B cell (primary cell): ENCODE measurements around the gene TRANK1.

ENCODE experiments used
- EZH2 ChIP-seq: IDR thresholded peaks from 2 replicates; pipeline ENCODE4 v1.6.1; 2012; ENCODE audit warnings: borderline replicate concordance, low read depth, mild to moderate bottlenecking, moderate library complexity, low read length; ENCODE audit not compliant: insufficient read depth, poor library complexity, severe bottlenecking
- TF ChIP-seq, protein P1 (sequence below): fragments of 200-600 bp; IDR thresholded peaks from one replicate; pipeline ENCODE4 v1.8.0; 2022; ENCODE audit warnings: antibody characterized with exemption, mild to moderate bottlenecking

DNA sequence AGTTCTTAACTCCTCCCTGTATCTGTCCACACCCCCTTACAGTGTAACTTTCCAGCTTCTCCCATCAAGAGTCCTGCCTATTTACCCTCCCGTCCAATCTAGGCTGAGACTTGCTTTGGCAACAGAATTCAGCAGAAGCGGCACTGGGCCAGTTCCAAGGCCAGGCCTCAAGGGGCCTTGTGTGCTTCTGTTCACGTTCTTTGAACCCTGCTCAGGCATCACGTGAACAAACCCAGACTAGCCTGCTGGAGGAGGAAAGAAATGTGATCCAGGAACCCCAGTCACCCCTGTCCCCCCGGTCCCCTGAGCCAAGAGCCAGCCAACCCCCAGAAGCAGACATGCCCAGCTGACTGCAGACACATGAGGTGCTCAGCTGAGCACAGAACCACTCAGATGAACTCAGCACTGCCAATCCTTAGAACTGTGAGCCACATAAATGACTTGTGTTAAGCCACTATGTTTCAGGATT, 104.4 kb downstream of the TRANK1 start:
- TF ChIP-seq, protein P1, sequence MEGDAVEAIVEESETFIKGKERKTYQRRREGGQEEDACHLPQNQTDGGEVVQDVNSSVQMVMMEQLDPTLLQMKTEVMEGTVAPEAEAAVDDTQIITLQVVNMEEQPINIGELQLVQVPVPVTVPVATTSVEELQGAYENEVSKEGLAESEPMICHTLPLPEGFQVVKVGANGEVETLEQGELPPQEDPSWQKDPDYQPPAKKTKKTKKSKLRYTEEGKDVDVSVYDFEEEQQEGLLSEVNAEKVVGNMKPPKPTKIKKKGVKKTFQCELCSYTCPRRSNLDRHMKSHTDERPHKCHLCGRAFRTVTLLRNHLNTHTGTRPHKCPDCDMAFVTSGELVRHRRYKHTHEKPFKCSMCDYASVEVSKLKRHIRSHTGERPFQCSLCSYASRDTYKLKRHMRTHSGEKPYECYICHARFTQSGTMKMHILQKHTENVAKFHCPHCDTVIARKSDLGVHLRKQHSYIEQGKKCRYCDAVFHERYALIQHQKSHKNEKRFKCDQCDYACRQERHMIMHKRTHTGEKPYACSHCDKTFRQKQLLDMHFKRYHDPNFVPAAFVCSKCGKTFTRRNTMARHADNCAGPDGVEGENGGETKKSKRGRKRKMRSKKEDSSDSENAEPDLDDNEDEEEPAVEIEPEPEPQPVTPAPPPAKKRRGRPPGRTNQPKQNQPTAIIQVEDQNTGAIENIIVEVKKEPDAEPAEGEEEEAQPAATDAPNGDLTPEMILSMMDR, result no peak
- no peak for TF ChIP-seq EZH2
